ENCODE results near the gene SUFU.

SUFU gene

DNA sequence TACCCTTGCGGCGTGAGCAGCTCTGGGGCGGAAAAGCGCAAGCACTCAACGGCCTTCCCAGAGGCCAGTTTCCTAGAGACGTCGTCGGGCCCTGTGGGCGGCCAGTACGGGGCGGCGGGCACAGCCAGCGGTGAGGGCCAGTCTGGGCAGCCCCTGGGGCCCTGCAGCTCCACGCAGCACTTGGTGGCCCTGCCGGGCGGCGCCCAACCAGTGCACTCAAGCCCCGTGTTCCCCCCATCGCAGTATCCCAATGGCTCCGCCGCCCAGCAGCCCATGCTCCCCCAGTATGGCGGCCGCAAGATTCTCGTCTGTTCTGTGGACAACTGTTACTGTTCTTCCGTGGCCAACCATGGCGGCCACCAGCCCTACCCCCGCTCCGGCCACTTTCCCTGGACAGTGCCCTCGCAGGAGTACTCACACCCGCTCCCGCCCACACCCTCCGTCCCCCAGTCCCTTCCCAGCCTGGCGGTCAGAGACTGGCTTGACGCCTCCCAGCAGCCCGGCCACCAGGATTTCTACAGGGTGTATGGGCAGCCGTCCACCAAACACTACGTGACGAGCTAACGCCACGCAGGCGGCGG, 153.1 kb downstream of the SUFU start:
- no peak overlapping the region for H3K4me3 ChIP-seq (ENCODE audit: low read length)
- H3K36me3 ChIP-seq (replicated peaks; ENCODE audit: low read depth, low read length) = peaks cover 9% of the 10 kb centered on the region
- peaks cover 8% of the 10 kb centered on the region for H3K79me2 ChIP-seq (ENCODE audit: low read length)
- 0 out of 2 replicates have a peak, but pooled peaks cover 11% of the 10 kb centered on the region for H4K20me1 ChIP-seq (ENCODE audit: insufficient read depth, low read length)
- H3K4me2 ChIP-seq (ENCODE audit: low read length) = no peak overlapping the region
- H3K27me3 ChIP-seq (ENCODE audit: low read depth, low read length) = no peaks in the 10 kb centered on the region
- no peaks in the 10 kb centered on the region for H3K9me3 ChIP-seq (ENCODE audit: insufficient read depth, low read length)
- H3K4me1 ChIP-seq (ENCODE audit: low read length) = peaks cover 33% of the 10 kb centered on the region
- no peak overlapping the region for H2AFZ ChIP-seq (ENCODE audit: low read depth, low read length)
- no peak overlapping the region for H3K9ac ChIP-seq (ENCODE audit: low read length)
- H3K27ac ChIP-seq (ENCODE audit: low read length) = no peak overlapping the region
- TF ChIP-seq CTCF (IDR thresholded peaks at IDR 0.05; ENCODE audit: low read depth, low read length) = no peak
- TF ChIP-seq EZH2phosphoT487 (IDR thresholded peaks at IDR 0.05; ENCODE audit: low read depth) = no peak

GRCh38 chr10:102657451-102657850, 153.7 kb downstream of the SUFU start:
- Histone ChIP-seq H3K36me3 (replicated peaks; ENCODE audit: low read depth, low read length) (peaks cover 9% of the 10 kb centered on the region), H3K4me2 (ENCODE audit: low read length) (no peak overlapping the region), H3K27me3 (ENCODE audit: low read depth, low read length) (no peaks in the 10 kb centered on the region), H3K4me1 (ENCODE audit: low read length) (peaks cover 28% of the 10 kb centered on the region), H3K79me2 (ENCODE audit: low read length) (peaks cover 5% of the 10 kb centered on the region), H3K9ac (ENCODE audit: low read length) (no peak overlapping the region), H3K9me3 (ENCODE audit: insufficient read depth, low read length) (no peaks in the 10 kb centered on the region), H3K27ac (ENCODE audit: low read length) (no peak overlapping the region), H2AFZ (ENCODE audit: low read depth, low read length) (no peak overlapping the region), H4K20me1 (ENCODE audit: insufficient read depth, low read length) (0 out of 2 replicates have a peak, but pooled peaks cover 11% of the 10 kb centered on the region), H3K4me3 (ENCODE audit: low read length) (no peak overlapping the region)
- no peak for TF ChIP-seq EZH2phosphoT487 (IDR thresholded peaks at IDR 0.05; ENCODE audit: low read depth)
- TF ChIP-seq CTCF (IDR thresholded peaks at IDR 0.05; ENCODE audit: low read depth, low read length) = no peak

- H3K4me3 ChIP-seq (ENCODE audit: low read length) = no peak overlapping the region
- H3K27ac ChIP-seq (ENCODE audit: low read length) = no peak overlapping the region
- H3K79me2 ChIP-seq (ENCODE audit: low read length) = peaks cover 2% of the 10 kb centered on the region
- no peak overlapping the region for H3K9ac ChIP-seq (ENCODE audit: low read length)
- H3K27me3 ChIP-seq (ENCODE audit: low read depth, low read length) = no peaks in the 10 kb centered on the region
- peaks cover 21% of the 10 kb centered on the region for H3K4me1 ChIP-seq (ENCODE audit: low read length)
- no peak for TF ChIP-seq EZH2phosphoT487 (IDR thresholded peaks at IDR 0.05; ENCODE audit: low read depth)
- H3K4me2 ChIP-seq (ENCODE audit: low read length) = no peak overlapping the region
- H2AFZ ChIP-seq (ENCODE audit: low read depth, low read length) = no peak overlapping the region
- no peaks in the 10 kb centered on the region for H3K9me3 ChIP-seq (ENCODE audit: insufficient read depth, low read length)
- peaks cover 7% of the 10 kb centered on the region for H3K36me3 ChIP-seq (replicated peaks; ENCODE audit: low read depth, low read length)
- H4K20me1 ChIP-seq (ENCODE audit: insufficient read depth, low read length) = 0 out of 2 replicates have a peak, but pooled peaks cover 8% of the 10 kb centered on the region
Measured at GRCh38 chr10:102657984-102658724, 154.4 kb downstream of the SUFU start.

- Histone ChIP-seq H3K36me3 (replicated peaks; ENCODE audit: low read depth, low read length) (peaks cover under 1% of the 10 kb centered on the region), H2AFZ (ENCODE audit: low read depth, low read length) (no peak overlapping the region)
- TF ChIP-seq EZH2phosphoT487 (IDR thresholded peaks at IDR 0.05; ENCODE audit: low read depth) = no peak
- no peak for TF ChIP-seq CTCF (IDR thresholded peaks at IDR 0.05; ENCODE audit: low read depth, low read length)
Measured at GRCh38 chr10:102658802-102659201, 155.0 kb downstream of the SUFU start.

More at GRCh38 chr10:102658802-102659201, 155.0 kb downstream of the SUFU start:
- H3K9me3 ChIP-seq (ENCODE audit: insufficient read depth, low read length) = no peaks in the 10 kb centered on the region
- peaks cover 16% of the 10 kb centered on the region for H3K4me1 ChIP-seq (ENCODE audit: low read length)
- H3K4me3 ChIP-seq (ENCODE audit: low read length) = no peak overlapping the region
- no peaks in the 10 kb centered on the region for H3K27me3 ChIP-seq (ENCODE audit: low read depth, low read length)
- H3K27ac ChIP-seq (ENCODE audit: low read length) = no peak overlapping the region
- H3K4me2 ChIP-seq (ENCODE audit: low read length) = no peak overlapping the region
- H3K9ac ChIP-seq (ENCODE audit: low read length) = no peak overlapping the region
- 0 out of 2 replicates have a peak, but pooled peaks cover 1% of the 10 kb centered on the region for H4K20me1 ChIP-seq (ENCODE audit: insufficient read depth, low read length)
- no peaks in the 10 kb centered on the region for H3K79me2 ChIP-seq (ENCODE audit: low read length)
